Lung (tissue), 12 donors: ENCODE results near the gene C10orf120. TPM values are rescaled to one million over a fixed set of nuclear protein-coding genes. Genes with fewer than 3 reads are reported as not detected.

Source experiments
- ATAC-seq: fragments of 200-7000 bp; cut with Tn5 transposase; one replicate; pipeline ENCODE4 v1.9.1; 2020; ENCODE audit warnings: moderate number of reproducible peaks; ENCODE audit not compliant: insufficient read depth, low FRiP score
- DNase-seq, 3 donors: peaks; one replicate each; pipeline ENCODE4 v3.0.0-alpha.2; 2013 to 2017
- H3K27ac ChIP-seq, 2 donors: one replicate each; pipeline ENCODE4 v1.5.1; 2013; ENCODE audit warnings: mild to moderate bottlenecking in 2 of 2, moderate library complexity in 2 of 2, control low read depth in 1 of 2, inconsistent platforms in 1 of 2, low read depth in 1 of 2, low read length in 1 of 2
- H3K27me3 ChIP-seq, 3 donors: one replicate each; pipeline ENCODE4 v1.5.1; 2013; ENCODE audit warnings: low read length in 2 of 3; ENCODE audit not compliant: control insufficient read depth in 3 of 3, insufficient read depth in 3 of 3
- H3K36me3 ChIP-seq, 4 donors: one replicate each; pipeline ENCODE4 v1.5.1; 2013; ENCODE audit warnings: low read length in 4 of 4, mild to moderate bottlenecking in 1 of 4, moderate library complexity in 1 of 4; ENCODE audit not compliant: control insufficient read depth in 4 of 4, insufficient read depth in 4 of 4
- H3K4me1 ChIP-seq, 5 donors: one replicate each; pipeline ENCODE4 v1.5.1; 2013; ENCODE audit warnings: low read length in 5 of 5, mild to moderate bottlenecking in 2 of 5, moderate library complexity in 1 of 5; ENCODE audit not compliant: control insufficient read depth in 5 of 5, insufficient read depth in 5 of 5
- H3K4me3 ChIP-seq: one replicate; pipeline ENCODE4 v1.5.1; 2013; ENCODE audit warnings: mild to moderate bottlenecking, control low read depth, moderate library complexity
- H3K9ac ChIP-seq, 2 donors: one replicate each; pipeline ENCODE4 v1.5.1; 2013; ENCODE audit warnings: low read length in 2 of 2, control low read depth in 1 of 2; ENCODE audit not compliant: insufficient read depth in 1 of 2
- H3K9me3 ChIP-seq, 4 donors: one replicate each; pipeline ENCODE4 v1.5.1; 2013; ENCODE audit warnings: low read length in 3 of 4, mild to moderate bottlenecking in 1 of 4, moderate library complexity in 1 of 4; ENCODE audit not compliant: control insufficient read depth in 4 of 4, insufficient read depth in 3 of 4
- CTCF ChIP-seq: IDR thresholded peaks from 2 replicates; pipeline ENCODE4 v1.5.1; 2012; ENCODE audit warnings: mild to moderate bottlenecking; ENCODE audit errors: control extremely low read depth, extremely low read depth
- WGBS, 2 donors: extraction: QIAGEN DNeasy Blood & Tissue Kit; methylation state at CpG; one replicate each; pipeline ENCODE4 v1.1.7; 2013; 5-methylcytosine and 5-hydroxymethylcytosine counted together
- polyA plus RNA-seq, 2 donors: library from polyadenylated mRNA; stranded (reverse); fragments of 200-250 nt; gene quantifications; one replicate each; pipeline ENCODE4 v1.2.1, GENCODE V29; 2013
- total RNA-seq, 2 donors: library from RNA; depleted of rRNA in 1 of 2; stranded (reverse); fragments of >200 nt in 1 of 2; gene quantifications; one replicate each; pipeline ENCODE4 v1.2.1, GENCODE V29; 2014 to 2021
- donor health status: control.
- donor health status: control.
- donor health status: Bipolar disorder and iron deficiency.
- donor health status: healthy.
- donor health status: DM: yes; HTN: yes; CAD: no.

Gene C10orf120
- total and polyA plus RNA-seq, 4 donors = not detected

GRCh38 chr10:122659651-122660050 lies 40.0 kb downstream of the C10orf120 start:
- no peak for TF ChIP-seq CTCF
- ATAC-seq = no peak

GRCh38 chr10:122659126-122659525 lies 40.5 kb downstream of the C10orf120 start:
- no peak overlapping the region for H3K9ac ChIP-seq
- no peak overlapping the region for H3K27ac ChIP-seq
- no peak overlapping the region for H3K4me3 ChIP-seq
- WGBS, 2 donors = 72 to 83% methylated on average over 6 of the region's 6 CpGs
- H3K27me3 ChIP-seq = no peaks in the 10 kb centered on the region
- TF ChIP-seq CTCF = no peak
- no peak for DNase-seq
- no peak for ATAC-seq
- peaks cover 0 to 12% (median 0%) of the 10 kb centered on the region in 5 donors for H3K4me1 ChIP-seq
- peaks cover 0 to 1% (median 0%) of the 10 kb centered on the region in 4 donors for H3K9me3 ChIP-seq
- H3K36me3 ChIP-seq = no peaks in the 10 kb centered on the region

More at GRCh38 chr10:122659651-122660050, 40.0 kb downstream of the C10orf120 start:
- Histone ChIP-seq H3K9me3 (peaks cover 0 to 1% (median 0%) of the 10 kb centered on the region in 4 donors), H3K27me3 (no peaks in the 10 kb centered on the region), H3K36me3 (no peaks in the 10 kb centered on the region), H3K4me1 (peaks cover 0 to 12% (median 0%) of the 10 kb centered on the region in 5 donors), H3K4me3 (no peak overlapping the region), H3K9ac (no peak overlapping the region), H3K27ac (no peak overlapping the region)
- no peak for DNase-seq
- WGBS, 2 donors = 81 to 86% methylated on average over 7 of the region's 7 CpGs

- H3K9ac ChIP-seq = no peak overlapping the region
- H3K4me1 ChIP-seq = peaks cover 0 to 12% (median 0%) of the 10 kb centered on the region in 5 donors
- H3K27me3 ChIP-seq = no peaks in the 10 kb centered on the region
- H3K27ac ChIP-seq = peak overlapping the region in 1 of 2 donors; percentile 15
- WGBS, 2 donors = 84 to 87% methylated on average over 8 of the region's 8 CpGs
- no peak for TF ChIP-seq CTCF
- ATAC-seq (no peak), DNase-seq (no peak)
- H3K4me3 ChIP-seq = no peak overlapping the region
- no peaks in the 10 kb centered on the region for H3K9me3 ChIP-seq
- no peaks in the 10 kb centered on the region for H3K36me3 ChIP-seq
Measured at GRCh38 chr10:122658356-122659049, 41.1 kb downstream of the C10orf120 start.
